Liver (tissue), 3 donors: ENCODE results near the gene LPP.

ENCODE experiments used
- CTCF ChIP-seq: fragments of 150-350 bp; IDR thresholded peaks from 2 replicates; pipeline ENCODE4 v1.5.1; 2017; ENCODE audit warnings: improper control_type of control experiment, low read depth, low read length; ENCODE audit not compliant: missing input control
- GABPA ChIP-seq, 2 donors: IDR thresholded peaks in 1 of 2; conservative IDR thresholded peaks in 1 of 2; 2 replicates each; pipeline ENCODE4 v1.6.1; 2016; ENCODE audit warnings: antibody characterized with exemption in 2 of 2, mild to moderate bottlenecking in 1 of 2, moderate library complexity in 1 of 2
- HNF4G ChIP-seq: IDR thresholded peaks from 2 replicates; pipeline ENCODE4 v1.6.1; 2016; ENCODE audit warnings: antibody characterized with exemption
- SP1 ChIP-seq: IDR thresholded peaks from 2 replicates; pipeline ENCODE4 v1.6.1; 2018; ENCODE audit warnings: antibody characterized with exemption, mild to moderate bottlenecking
- donor health status: healthy.
- donor health status: healthy.

GRCh38 chr3:188488801-188489200 is 334.8 kb downstream of the LPP start:
- TF ChIP-seq GABPA (IDR thresholded peaks at IDR 0.05 in 1 of 2, conservative IDR thresholded peaks at IDR 0.05 in 1 of 2) (no peak), SP1 (no peak), CTCF (no peak), HNF4G (no peak)
